Measurements from ENCODE around the gene TAL2. TPM values are rescaled to one million over a fixed set of nuclear protein-coding genes. Genes with fewer than 3 reads are reported as not detected.
A peak's percentile ranks its signal among the peaks of the same experiment; 100 is the strongest.

Gene TAL2
- total RNA-seq, 2 experiments from 2014 or later, result not detected

DNA sequence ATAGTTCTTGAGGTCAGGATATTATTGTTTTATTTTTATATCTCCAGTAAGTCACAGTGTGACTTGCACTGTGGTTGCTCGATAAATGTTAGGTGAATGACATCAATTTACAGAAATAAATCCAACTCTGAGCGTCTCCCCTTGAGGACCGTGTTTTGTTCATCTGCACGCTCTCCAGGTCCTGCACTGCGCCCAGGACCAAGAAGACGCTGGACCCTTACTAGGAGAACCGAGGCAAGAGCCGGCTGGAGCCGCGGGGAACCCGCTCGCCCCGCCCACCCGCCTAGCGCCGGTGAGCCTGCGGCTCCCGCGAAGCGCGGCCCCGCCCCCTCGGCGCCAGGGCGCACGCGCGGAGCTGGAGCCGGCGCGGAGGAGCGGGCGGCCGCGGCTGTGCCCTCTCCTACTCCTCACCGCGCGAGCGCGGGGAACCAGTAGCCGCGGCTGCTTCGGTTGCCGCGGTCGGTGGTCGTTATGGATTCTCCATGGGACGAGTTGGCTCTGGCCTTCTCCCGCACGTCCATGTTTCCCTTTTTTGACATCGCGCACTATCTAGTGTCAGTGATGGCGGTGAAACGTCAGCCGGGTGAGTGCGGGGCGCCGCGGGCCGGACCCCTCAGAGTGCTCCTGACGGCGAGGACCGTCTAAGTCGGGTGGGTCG, 32.1 kb downstream of the TAL2 start, which contains the start of gene TMEM38B:
Gene TMEM38B (plus strand): TSS at position 352 of the 658 bp plus-strand sequence. CDS start 120 bp downstream, at position 472.
- DNase-seq (ENCODE audit: low spot score), result peak; percentile 86
- H3K9me2 ChIP-seq (ENCODE audit: insufficient read depth, low read length), result no peaks in the 10 kb centered on the region
- H3K4me3 ChIP-seq (ENCODE audit: low read depth, low read length, poor library complexity, severe bottlenecking), result peak within 1 kb of the TSS; percentile 84
- peak within 1 kb of the TSS; percentile 95 for H3K4me2 ChIP-seq (ENCODE audit: low read length)
- no peaks in the 10 kb centered on the region for H3K36me3 ChIP-seq (ENCODE audit: insufficient read depth, low read length)
- H4K20me1 ChIP-seq (ENCODE audit: insufficient read depth, low read length), result peaks cover 18% of the 10 kb centered on the region; the same call in 1 of the 2 replicates
- ChIA-PET POLR2A (interaction anchor here (0.6 to 1.4 kb wide), 11 partner anchors 11 to 448 kb away, joined by 3 to 7 read pairs (median 3); no protein-coding TSS in a partner anchor), CTCF (ENCODE audit: unreplicated experiment) (no interaction called here)
- H3K4me1 ChIP-seq (ENCODE audit: insufficient read depth, low read length, poor library complexity, severe bottlenecking), result peaks cover 19% of the 10 kb centered on the region
- peaks cover 21% of the 10 kb centered on the region for H3K79me2 ChIP-seq (ENCODE audit: insufficient read depth, low read depth, low read length)
- no peaks in the 10 kb centered on the region for H3K9me3 ChIP-seq (ENCODE audit: low read length)
- H2AFZ ChIP-seq (ENCODE audit: low read length), result peak within 1 kb of the TSS; percentile 99
- intact Hi-C loops (cut with micrococcal nuclease; ENCODE audit: unreplicated experiment), result loop anchor here (10.0 kb wide), 1 partner anchor 950 kb away; the partner anchor contains the start of gene NIPSNAP3A
- no peak for TF ChIP-seq EZH2phosphoT487 (IDR thresholded peaks at IDR 0.05; ENCODE audit: borderline replicate concordance, low read depth, low read length)
- TF ChIP-seq, protein P1, sequence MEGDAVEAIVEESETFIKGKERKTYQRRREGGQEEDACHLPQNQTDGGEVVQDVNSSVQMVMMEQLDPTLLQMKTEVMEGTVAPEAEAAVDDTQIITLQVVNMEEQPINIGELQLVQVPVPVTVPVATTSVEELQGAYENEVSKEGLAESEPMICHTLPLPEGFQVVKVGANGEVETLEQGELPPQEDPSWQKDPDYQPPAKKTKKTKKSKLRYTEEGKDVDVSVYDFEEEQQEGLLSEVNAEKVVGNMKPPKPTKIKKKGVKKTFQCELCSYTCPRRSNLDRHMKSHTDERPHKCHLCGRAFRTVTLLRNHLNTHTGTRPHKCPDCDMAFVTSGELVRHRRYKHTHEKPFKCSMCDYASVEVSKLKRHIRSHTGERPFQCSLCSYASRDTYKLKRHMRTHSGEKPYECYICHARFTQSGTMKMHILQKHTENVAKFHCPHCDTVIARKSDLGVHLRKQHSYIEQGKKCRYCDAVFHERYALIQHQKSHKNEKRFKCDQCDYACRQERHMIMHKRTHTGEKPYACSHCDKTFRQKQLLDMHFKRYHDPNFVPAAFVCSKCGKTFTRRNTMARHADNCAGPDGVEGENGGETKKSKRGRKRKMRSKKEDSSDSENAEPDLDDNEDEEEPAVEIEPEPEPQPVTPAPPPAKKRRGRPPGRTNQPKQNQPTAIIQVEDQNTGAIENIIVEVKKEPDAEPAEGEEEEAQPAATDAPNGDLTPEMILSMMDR (conservative IDR thresholded peaks at IDR 0.05; ENCODE audit: low read length), result no peak
- no TSS peak for BruUV-seq (replicated peaks)
- H3K27ac ChIP-seq (ENCODE audit: low read depth, low read length, poor library complexity, severe bottlenecking), result no peak within 1 kb of the TSS

DNA sequence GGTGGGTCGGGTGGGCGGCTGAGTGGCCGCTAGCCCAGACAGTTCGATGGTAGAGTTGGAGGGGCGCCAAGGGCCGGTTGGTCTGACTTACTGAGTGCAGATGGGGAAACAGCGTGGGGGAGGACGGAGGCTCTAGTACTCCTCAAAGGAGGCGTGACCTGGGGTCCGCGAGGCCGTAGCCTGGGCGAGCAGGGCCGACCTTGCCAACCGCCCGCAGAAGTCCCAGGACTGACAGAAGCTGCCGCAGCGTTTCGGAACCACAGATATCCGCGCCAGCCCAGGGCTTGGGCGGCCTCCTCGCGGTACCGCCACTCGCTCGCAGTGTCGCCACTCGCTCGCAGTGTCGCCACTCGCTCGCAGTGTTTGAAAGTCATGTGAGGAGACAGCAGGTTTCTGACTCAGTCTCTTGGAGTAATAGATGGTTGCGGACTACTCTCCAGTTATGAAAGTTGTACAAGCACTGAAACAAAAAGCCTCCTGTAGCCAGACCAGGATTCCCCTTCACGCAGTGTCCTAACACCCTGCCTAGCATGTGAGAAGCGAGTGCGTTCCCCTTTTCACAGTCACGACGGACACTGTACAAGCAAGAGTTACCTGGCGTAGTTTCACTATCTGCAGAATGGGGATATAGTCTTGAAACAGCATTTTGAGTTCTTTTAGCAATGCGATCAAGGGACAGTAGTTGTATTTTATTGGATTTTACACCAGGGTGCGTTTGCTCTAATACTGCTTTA, 32.8 kb downstream of the TAL2 start:
- Histone ChIP-seq H4K20me1 (ENCODE audit: insufficient read depth, low read length) (peaks cover 18% of the 10 kb centered on the region; the same call in 1 of the 2 replicates), H3K4me1 (ENCODE audit: insufficient read depth, low read length, poor library complexity, severe bottlenecking) (peaks cover 19% of the 10 kb centered on the region), H3K36me3 (ENCODE audit: insufficient read depth, low read length) (no peaks in the 10 kb centered on the region), H2AFZ (ENCODE audit: low read length) (peak overlapping the region; percentile 68), H3K27ac (ENCODE audit: low read depth, low read length, poor library complexity, severe bottlenecking) (no peak overlapping the region), H3K4me2 (ENCODE audit: low read length) (peak overlapping the region; percentile 95), H3K79me2 (ENCODE audit: insufficient read depth, low read depth, low read length) (peaks cover 21% of the 10 kb centered on the region), H3K9me3 (ENCODE audit: low read length) (no peaks in the 10 kb centered on the region), H3K9me2 (ENCODE audit: insufficient read depth, low read length) (no peaks in the 10 kb centered on the region), H3K4me3 (ENCODE audit: low read depth, low read length, poor library complexity, severe bottlenecking) (peak overlapping the region; percentile 84)
- peak; percentile 58 for DNase-seq (ENCODE audit: low spot score)
- CTCF ChIA-PET (ENCODE audit: unreplicated experiment), result no interaction called here
- no TSS peak for BruUV-seq (replicated peaks)
- POLR2A ChIA-PET, result interaction anchor here (0.6 to 1.2 kb wide), 4 partner anchors 13 to 448 kb away, joined by 3 to 5 read pairs (median 3); no protein-coding TSS in a partner anchor
- TF ChIP-seq, protein P1 (conservative IDR thresholded peaks at IDR 0.05; ENCODE audit: low read length), result 0 out of 2 replicates have a peak, but pooled peaks have one; percentile 18
- no peak for TF ChIP-seq EZH2phosphoT487 (IDR thresholded peaks at IDR 0.05; ENCODE audit: borderline replicate concordance, low read depth, low read length)
- intact Hi-C loops (cut with micrococcal nuclease; ENCODE audit: unreplicated experiment), result loop anchor here (5.0 to 10.0 kb wide), 2 partner anchors 138 to 950 kb away; partner anchors contain the start of genes FKTN and NIPSNAP3A

All from OCI-LY7 (cell line).